ENCODE results near the gene POT1. TPM values are rescaled to one million over a fixed set of nuclear protein-coding genes. Genes with fewer than 3 reads are reported as not detected.

The POT1 gene
- total RNA-seq, 3 donors from 2014 or later, result 12.1 to 13.9 (median 13.7) TPM

- H3K36me3 ChIP-seq (ENCODE audit: low read depth), result no peaks in the 10 kb centered on the region
- TF ChIP-seq CTCF (IDR thresholded peaks at IDR 0.05), result no peak
- H3K9me3 ChIP-seq, result peaks cover 6% of the 10 kb centered on the region
- DNase-seq (no peak), ATAC-seq (no peak)
- no peaks in the 10 kb centered on the region for H3K4me1 ChIP-seq (ENCODE audit: low read depth)
- intact Hi-C loops (cut with DNase I, micrococcal nuclease), result no loop called here
- no peak overlapping the region for H3K4me3 ChIP-seq
These were observed 25.2 kb upstream of the POT1 start for GRCh38 chr7:124954790-124955189.

GRCh38 chr7:124945680-124946079 lies 16.1 kb upstream of the POT1 start:
- no peak for TF ChIP-seq CTCF (IDR thresholded peaks at IDR 0.05)
- no peaks in the 10 kb centered on the region for H3K36me3 ChIP-seq (ENCODE audit: low read depth)
- DNase-seq (no peak), ATAC-seq (no peak)
- no peaks in the 10 kb centered on the region for H3K9me3 ChIP-seq
- intact Hi-C loops (cut with DNase I, micrococcal nuclease), result no loop called here
- no peaks in the 10 kb centered on the region for H3K4me1 ChIP-seq (ENCODE audit: low read depth)
- H3K4me3 ChIP-seq, result no peak overlapping the region

GRCh38 chr7:124943472-124943871 lies 13.8 kb upstream of the POT1 start:
- Histone ChIP-seq H3K9me3 (no peaks in the 10 kb centered on the region), H3K4me1 (ENCODE audit: low read depth) (no peaks in the 10 kb centered on the region), H3K36me3 (ENCODE audit: low read depth) (no peaks in the 10 kb centered on the region), H3K4me3 (no peak overlapping the region)
- ATAC-seq (no peak), DNase-seq (no peak)
- no peak for TF ChIP-seq CTCF (IDR thresholded peaks at IDR 0.05)
- intact Hi-C loops (cut with DNase I, micrococcal nuclease), result no loop called here

- Histone ChIP-seq H3K36me3 (ENCODE audit: low read depth) (no peaks in the 10 kb centered on the region), H3K9me3 (no peaks in the 10 kb centered on the region), H3K4me1 (ENCODE audit: low read depth) (no peaks in the 10 kb centered on the region), H3K4me3 (no peak overlapping the region)
- DNase-seq (no peak), ATAC-seq (no peak)
- intact Hi-C loops (cut with DNase I, micrococcal nuclease), result no loop called here
- no peak for TF ChIP-seq CTCF (IDR thresholded peaks at IDR 0.05)
These were observed 12.8 kb upstream of the POT1 start for GRCh38 chr7:124942399-124942798.

- no peak for DNase-seq
- H3K36me3 ChIP-seq (ENCODE audit: low read depth), result no peaks in the 10 kb centered on the region
- ATAC-seq, result no peak
- intact Hi-C loops (cut with DNase I, micrococcal nuclease), result no loop called here
- no peak for TF ChIP-seq CTCF (IDR thresholded peaks at IDR 0.05)
- H3K4me3 ChIP-seq, result no peak overlapping the region
- no peaks in the 10 kb centered on the region for H3K9me3 ChIP-seq
- H3K4me1 ChIP-seq (ENCODE audit: low read depth), result no peaks in the 10 kb centered on the region
These were observed 10.7 kb upstream of the POT1 start for GRCh38 chr7:124940306-124940705.

- ATAC-seq (no peak), DNase-seq (no peak)
- intact Hi-C loops (cut with DNase I, micrococcal nuclease), result no loop called here
- no peak for TF ChIP-seq CTCF (IDR thresholded peaks at IDR 0.05)
- H3K36me3 ChIP-seq (ENCODE audit: low read depth), result no peaks in the 10 kb centered on the region
- no peaks in the 10 kb centered on the region for H3K4me1 ChIP-seq (ENCODE audit: low read depth)
- no peak overlapping the region for H3K4me3 ChIP-seq
- no peaks in the 10 kb centered on the region for H3K9me3 ChIP-seq
These were observed 8.5 kb upstream of the POT1 start for GRCh38 chr7:124938128-124938527.

Measured in mucosa of descending colon (tissue), 3 donors.